HG02970 (cell line): ENCODE data around the gene SMIM29.

Experiments used
- ATAC-seq: cut with Tn5 transposase; IDR thresholded peaks from one replicate; pipeline ENCODE4 v1.9.1; 2021; ENCODE audit warnings: mild to moderate bottlenecking, moderate library complexity, moderate number of reproducible peaks; ENCODE audit not compliant: unreplicated experiment, low FRiP score

SMIM29 gene

DNA sequence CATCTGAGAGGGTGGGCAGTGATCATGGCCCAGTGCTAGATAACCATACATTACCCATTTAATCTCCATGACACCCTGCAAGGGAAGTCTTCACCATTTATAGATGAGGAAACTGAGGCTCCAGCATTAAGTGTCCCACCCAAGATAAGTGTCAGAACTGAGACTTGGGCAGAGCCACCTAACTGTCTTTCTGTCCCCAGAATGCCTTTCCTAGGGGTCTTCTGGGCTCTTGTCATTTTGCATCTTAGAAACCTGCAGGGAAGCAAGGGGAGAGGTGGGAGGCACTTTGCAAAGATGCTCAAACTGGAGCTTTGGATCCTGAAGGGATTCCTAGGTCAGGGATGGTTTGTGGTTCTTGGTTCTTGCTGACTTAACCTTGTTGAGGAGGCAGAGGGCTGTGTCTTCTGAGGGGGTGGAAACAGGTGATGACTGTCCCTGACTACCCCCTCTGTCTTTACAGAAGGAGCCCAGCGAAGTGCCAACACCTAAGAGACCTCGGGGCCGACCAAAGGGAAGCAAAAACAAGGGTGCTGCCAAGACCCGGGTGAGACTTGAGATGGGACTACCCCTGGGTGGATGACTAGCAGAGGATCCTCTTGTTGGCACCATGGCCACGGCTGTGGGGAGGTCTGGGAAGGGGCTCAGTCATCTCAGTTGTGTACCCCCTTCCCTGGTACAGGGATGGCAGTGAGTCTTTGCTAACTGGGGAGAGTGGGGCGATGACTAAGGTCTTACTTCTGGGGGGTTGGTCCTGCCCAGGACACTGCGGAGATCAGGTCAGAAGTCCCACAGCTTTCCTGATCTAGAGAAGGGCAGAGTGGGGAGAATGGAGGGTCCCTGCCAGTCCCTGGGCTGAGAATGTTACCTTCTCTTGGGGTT, 6.3 kb downstream of the SMIM29 start:
- ATAC-seq, result no peak

DNA sequence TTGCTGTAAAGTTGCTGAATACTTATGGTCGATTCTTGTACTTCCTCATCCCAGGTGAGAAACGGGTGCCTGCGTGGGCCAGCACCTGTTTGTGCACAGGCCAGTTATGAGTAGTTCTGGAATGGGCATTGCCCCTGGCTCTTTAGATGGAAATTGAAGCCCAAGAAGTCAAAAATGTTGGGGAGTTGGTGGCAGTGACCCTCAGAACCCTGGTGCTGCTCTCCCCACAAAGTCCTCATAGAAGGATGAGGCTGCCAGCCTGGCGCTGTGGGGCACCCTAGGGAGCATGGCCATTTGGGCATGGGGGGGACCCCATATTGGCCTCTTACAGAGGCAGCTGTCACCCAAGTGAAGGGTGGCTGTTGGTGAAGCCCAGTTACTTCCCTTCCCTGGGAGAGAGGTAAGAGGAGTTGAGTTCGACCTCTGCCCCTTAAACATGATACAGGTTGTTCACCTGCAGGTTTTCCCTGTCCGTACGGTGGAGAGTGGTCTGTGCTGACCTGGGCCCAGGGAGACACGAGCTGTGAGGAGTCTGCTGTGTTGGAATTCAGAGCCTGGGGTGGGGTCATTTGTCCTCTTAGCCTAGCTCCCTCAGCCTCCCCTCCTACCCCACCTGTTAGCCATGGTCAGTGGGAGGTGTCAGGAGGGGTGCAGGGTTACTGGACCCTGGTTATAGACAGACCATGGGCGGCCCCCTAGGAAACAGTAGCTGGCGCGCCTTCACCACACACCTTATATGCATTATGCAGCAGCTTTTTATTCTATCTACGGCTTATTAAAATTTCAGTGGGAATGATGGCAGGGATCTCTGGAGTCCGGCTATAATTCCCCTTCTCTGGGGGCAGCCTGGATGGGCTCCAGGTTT, 7.2 kb downstream of the SMIM29 start:
- ATAC-seq, result no peak

DNA sequence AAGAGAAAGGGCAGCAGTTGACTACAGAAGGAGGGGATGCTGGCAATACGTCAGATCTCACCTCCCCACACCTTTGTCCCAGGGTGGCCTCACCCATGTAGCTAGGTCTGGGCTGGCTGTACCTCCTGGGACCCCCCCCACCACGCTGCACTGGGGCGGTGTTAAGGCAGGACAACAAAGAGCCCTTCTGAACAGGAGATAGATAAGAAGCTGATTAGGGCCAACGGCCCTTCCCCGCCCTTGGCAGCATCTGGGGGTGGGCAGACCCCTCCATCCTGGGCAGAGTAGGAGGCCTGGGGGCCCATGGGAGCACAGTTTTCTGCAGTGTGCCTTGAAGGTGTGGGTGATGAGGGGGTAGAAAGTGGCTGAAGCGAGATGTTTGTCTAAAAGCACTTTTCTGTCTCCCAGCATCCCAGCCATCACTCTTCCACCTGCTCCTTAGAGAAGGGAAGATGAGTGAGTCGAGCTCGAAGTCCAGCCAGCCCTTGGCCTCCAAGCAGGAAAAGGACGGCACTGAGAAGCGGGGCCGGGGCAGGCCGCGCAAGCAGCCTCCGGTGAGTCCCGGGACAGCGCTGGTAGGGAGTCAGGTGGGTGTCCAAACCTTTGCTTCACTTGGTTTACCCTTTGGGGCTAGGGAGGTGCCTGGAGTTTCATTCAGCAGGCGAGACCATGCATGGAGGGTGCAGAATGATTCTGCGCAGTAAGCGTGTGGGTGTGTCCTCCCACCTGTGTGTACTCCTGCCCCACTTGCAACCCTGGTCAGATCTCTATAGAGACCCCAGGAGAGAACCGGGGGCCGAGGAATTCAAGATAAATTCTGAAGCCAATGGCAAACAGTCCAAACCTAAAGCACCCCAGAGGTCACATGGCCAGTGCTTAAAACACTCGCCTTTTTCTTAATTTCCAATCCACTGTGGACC, 8.2 kb downstream of the SMIM29 start:
- no peak for ATAC-seq

DNA sequence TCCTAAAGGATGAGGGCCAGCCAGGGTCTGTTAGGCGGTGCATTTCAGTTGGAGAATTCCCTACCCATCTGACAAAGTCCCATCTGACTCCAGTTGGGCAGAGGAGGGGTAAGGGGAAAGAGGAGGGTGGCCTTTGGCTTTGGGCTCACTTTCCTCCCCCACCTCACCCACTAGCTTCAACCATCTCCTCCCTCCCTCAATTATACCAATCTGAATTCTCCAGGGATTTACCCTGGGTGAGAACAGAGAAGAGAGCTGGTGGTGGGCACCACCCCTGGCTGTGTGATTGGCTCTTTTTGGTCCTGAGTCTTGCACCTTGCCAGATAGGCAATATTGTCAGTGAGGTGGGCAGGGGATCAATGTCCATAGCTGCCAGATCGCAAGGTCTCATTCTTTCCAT, 8.9 kb downstream of the SMIM29 start:
- no peak for ATAC-seq

DNA sequence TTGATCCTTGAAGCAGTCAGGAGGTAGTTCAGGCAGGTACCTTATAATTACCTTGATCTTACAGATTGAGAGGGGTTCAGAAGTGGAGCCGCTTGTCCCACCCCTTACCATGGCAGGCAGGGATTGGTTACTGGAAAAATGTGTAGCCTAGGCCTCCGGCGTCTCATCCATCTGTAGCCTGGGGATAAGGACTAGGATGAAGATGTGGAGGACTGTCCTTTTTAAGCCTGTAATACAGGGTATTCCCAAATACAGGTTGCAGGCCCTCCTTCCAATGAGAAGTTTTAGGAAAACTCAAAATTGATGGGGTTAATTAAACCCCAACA, 9.3 kb downstream of the SMIM29 start:
- ATAC-seq, result no peak

DNA sequence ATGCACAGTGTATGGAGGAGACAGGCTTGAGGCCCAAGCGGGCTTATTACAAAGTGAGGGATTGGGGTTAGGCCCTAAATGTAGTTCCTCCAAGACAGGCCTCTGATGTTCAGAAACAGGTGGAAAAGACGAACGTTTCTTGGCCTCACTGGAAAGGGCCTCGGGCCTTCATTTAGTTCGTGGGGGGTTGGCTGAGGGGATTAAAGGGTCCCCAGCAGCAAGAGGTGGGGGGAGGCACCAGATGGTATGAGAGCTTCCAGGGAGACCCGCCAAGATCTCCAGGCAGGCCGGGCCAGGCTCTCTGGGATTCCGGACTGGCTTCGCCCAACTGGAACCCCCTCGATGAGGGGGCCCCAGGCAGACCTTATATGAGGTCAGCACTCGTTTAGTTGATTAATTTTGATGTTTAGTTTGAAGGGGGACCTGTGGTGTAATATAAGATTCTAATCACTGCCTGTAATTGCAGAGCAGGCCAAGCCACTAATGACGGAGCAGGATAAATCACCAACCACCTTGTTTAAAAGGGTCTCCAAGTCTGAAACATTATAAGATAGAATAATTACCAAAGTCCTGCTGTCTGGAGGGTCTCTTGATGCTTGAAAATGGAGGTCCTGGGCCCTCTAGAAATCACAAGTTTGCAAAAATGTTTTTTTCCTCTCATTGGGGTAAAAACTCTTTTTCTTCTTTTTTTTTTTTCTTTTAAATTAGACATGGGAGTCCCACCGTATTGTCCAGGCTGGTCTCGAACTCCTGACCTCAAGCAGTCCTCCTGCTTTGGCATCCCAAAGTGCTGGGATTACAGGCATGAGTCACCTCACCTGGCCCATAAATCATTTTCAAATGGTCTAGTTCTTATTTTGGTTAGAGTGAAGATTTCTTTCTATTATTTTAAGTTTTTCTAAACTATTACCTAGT, 10.0 kb downstream of the SMIM29 start:
- ATAC-seq, result no peak

DNA sequence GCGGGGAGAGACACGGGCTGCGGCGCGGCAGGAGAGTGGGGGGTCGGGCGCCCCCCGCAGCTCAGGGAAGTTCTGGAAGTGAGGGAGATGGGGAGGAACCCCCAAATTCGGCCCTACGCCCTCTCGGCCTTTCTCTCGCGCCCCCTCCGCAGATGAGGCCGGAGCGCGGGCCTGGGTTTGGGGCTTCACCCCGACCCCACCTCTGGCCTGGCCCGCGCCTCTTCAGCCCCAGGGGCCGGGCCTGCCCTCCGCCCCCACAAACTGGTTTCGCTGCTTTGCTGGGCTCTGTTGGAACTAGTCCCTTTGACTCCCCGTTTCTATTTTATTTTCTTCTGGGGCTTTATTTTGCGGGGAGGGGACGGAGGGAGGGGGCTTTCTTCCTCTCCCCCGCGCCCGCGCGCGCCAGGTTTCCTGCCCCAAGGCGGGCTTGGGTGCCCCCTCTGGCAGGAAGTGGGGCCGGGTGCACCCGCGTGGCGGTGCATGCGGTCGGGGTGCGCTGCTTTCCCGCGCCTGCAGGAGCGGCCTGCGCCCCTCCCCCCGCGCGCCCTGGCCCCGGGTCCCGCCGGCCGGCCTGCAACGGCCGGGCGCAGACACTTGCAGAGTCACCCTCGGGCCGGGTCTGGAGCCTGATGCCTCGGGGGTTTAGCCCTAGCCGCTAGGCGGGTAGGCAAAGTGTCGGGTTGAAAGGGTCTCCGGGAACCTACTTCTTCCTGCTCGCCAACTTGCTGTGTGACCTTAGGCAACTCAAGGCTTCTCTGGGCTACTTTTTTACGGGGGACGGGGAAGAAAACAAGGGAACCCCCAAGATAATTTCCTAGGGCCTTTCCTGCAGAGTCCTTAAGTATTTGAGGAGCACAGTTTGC, 10.9 kb downstream of the SMIM29 start:
- peak; percentile 4 for ATAC-seq

DNA sequence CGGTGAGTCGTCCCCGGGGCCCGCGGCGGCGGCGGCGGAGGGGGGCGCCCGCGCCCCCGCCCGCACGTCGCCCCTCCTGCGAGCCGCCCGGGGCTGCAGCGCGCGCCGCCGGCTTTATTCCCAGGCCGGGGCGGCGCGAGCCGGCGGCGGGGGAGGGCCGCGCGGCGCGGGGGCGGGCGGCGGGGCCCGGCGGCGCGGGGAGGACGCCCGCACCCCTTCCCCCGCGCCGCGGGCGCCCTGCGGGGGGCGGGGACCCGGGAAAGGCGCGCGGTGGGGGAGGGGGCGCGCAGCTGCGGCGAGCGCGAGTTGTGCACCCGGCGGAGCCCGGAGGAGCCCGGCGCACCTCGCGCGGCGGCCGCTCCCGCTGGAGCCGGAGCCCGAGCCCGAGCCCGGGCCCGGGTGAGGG, 11.5 kb downstream of the SMIM29 start:
- peak; percentile 1 for ATAC-seq

DNA sequence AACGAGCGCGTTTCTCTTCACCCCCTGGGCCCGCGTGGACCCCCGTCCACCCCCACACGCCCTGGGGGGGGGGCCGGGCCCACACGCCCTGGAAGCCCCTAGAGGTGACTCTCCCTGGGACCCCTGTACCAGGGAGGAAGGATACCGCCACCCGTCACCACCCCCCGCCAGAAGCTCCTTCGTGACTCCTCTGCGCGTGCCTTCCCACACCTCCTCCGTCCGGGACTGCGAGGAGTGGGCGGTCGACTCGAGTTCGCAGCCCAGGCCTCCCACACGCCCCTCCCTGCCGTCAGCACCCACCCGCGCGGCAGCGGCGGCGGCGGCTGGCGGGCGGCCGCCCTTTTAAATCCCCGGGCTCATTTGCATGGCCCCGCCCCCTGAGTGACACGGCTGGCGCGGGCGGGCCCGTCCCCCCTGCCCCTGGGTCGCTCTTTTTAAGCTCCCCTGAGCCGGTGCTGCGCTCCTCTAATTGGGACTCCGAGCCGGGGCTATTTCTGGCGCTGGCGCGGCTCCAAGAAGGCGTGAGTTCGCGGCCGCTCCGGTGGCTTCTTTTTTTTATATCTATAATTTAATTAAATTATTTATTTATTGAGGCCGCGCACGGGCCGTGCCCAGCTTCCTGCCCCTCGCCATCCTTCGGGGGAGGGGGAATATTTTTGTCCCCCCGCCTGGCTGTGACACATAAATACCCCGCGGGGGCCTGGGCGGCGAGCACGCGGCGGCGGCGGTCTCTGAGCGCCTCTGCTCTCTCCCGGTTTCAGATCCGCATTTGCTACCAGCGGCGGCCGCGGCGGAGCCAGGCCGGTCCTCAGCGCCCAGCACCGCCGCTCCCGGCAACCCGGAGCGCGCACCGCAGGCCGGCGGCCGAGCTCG, 12.1 kb downstream of the SMIM29 start, which contains the start of gene HMGA1:
TSS of gene HMGA1 (plus strand) at position 431 of the 873 bp plus-strand sequence. CDS start 3,908 bp downstream, outside the sequence.
- peak; percentile 56 for ATAC-seq

DNA sequence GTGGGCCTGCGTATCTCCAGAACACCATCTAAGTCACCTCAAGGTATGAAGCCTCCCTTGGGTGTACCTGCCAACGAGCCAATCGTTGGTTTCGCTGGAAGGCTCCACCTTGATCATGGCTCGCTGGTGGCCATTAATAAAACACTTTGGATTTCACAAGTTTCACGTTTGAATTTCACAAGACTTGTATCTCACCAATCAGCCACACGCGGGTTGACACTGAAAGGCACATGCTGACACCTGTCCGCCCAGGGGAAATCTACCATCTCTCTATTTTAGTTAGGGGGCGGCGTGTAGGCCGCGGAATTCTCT, 12.7 kb downstream of the SMIM29 start:
- no peak for ATAC-seq

DNA sequence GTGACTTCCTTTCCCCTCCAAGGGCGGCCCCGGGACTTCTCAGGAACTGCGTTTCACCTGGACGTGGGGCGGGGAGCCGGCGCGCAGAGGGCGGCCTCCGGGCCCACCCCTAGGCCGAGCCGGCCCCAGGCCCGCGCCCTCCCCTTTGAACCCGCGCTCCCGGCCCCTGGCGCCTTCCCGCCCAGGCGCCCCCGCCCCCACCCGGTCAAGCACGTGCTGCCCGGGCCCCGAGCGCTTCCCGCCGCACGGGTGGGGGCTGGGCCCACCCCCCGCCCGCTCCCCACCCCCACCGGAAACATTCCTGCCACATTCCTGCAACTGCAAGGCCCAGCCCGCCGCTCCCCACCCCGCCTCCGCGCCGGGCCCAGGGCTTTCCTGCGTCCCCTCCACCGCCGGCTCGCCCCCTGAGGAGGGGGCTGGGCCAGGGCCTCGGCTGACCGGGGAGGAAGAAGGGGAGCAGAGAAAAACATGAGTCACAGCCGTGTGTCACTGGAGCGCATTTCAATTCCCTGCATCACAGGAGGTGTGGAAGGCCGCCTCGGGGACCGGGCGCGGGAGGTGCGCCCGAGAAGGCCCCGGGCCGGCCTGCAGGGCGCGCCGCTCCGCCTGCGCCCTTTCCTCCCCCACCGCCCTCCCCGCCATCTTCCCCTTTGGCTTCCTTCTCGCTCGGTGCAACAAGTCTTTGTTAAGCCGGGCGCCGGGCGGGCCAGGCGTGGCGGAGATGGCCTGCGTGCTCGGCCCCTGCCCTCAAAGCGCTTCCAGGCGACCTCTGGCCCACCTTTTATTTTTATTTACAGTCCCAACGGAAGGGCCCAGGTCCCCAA, 13.3 kb downstream of the SMIM29 start:
- no peak for ATAC-seq

DNA sequence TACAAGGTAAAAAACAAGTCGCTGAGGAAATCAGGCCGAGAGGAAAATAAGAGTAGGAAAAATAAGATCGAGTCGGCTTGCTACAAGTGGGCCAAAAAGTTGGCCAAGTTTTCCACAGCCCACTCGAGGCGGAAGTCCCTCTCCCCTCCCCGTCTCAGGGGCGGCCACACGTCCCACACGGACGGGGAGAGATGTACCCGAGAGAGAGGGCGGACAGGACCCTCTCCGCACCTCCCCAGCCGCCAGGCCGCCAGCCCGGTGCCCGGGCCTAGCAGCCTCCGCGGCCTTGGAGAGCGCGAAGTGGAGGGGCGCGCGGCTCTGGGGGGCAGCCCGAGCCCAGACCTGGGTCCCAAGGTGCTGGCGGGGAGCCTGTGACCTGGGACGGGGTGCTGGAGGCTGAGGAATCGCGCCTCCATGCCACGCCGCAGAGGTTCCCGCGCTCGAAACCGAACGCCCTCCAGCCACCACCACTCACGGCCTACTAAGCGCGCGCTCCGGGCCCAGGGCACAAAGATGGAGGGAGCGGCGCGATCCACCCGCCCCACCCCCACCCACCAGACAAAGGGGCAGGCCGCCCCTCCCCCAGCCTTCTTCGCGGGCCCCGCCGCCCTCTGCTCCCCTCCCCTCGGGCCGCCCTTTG, 14.0 kb downstream of the SMIM29 start:
- no peak for ATAC-seq

DNA sequence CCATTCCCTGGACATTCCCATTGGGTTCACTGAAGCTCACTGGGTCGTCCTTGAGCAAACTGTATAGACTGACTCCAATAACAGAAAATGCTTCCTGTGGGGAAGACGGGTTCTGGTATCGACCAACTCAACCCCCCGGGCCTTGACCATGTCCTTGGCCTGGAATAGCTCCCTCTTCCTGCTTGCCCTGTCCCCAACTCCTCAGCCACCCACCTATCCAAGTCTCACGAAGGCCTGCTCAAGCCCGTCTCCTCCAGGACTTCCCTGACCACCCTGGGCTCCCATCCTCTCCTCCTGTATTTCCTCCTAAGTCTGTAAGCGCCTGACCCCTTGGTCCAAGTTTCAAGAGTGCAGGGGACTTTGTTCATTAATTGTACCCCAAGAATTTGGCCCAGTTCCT, 14.9 kb downstream of the SMIM29 start:
- no peak for ATAC-seq

DNA sequence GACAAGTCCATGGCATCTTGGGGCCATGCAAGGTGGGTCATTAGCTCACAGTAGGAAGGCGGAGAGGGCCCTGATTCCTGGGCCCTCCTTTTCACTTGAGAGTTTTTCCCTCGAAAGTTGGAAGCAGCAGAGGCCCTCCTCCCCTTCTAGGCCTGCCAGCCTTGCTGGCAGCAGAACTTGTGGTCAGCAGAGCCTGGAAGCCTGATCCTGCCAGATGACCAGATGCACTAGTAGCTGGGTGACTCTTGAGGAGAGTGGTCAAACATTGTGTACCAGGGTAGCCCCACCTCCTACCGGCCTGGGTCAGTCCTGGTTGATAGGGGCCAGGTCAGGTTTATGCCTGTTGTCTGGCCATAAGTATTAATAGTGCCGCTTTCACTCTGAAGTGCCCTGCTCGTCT, 15.9 kb downstream of the SMIM29 start:
- ATAC-seq, result no peak

DNA sequence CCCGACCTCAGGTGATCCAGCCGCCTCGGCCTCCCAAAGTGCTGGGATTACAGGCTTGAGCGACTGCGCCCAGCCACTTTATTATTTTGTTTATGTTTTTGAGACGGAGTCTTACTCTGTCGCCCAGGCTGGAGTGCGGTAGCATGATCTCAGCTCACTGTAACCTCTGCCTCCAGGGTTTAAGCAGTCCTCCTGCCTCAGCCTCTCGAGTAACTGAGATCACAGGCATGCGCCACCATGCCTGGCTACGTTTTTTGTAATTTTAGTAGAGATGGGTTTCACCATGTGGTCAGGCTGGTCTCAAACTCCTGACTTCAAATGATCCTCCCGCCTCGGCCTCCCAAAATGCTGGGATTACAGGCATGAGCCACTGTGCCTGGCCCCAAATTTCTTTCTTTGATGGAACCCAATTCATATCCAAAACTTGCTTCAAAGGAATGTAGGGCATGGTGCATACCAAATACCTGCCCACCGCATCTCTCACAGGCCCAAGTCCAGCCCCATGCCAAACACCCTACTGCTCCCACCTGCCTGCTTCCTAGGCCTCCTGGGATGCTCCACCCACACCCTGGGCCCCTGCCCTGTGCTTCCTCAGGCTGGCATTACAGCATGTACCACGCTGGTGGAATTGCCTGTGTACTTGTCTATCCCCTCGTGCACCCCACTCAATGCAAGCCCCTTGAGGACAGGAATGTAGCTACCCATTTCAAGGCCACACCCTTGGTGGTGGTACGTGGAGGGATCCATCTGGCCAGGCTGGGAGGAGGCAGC, 17.1 kb downstream of the SMIM29 start:
- no peak for ATAC-seq
